GM18502 (cell line): ENCODE results near the gene TRAF5.
"Not testable (repeated sequence)": the region's sequence is repeated elsewhere in the genome, so short reads cannot be mapped to it uniquely, and the experiment has no call there.

Experiments
- ATAC-seq: cut with Tn5 transposase; IDR thresholded peaks from one replicate; pipeline ENCODE4 v1.9.1; 2021; ENCODE audit warnings: mild to moderate bottlenecking; ENCODE audit not compliant: unreplicated experiment, poor library complexity

TRAF5 gene

GRCh38 chr1:211343607-211344006 is 17.0 kb downstream of the TRAF5 start:
- ATAC-seq: no peak

- no peak for ATAC-seq
Observed at GRCh38 chr1:211344152-211344618, 17.6 kb downstream of the TRAF5 start.

GRCh38 chr1:211345719-211346118 is 19.1 kb downstream of the TRAF5 start:
- ATAC-seq: no peak

GRCh38 chr1:211347077-211347844 is 20.6 kb downstream of the TRAF5 start:
- no peak for ATAC-seq

GRCh38 chr1:211348547-211348946 is 21.9 kb downstream of the TRAF5 start:
- ATAC-seq: no peak

GRCh38 chr1:211349741-211350140 is 23.1 kb downstream of the TRAF5 start:
- ATAC-seq: no peak

- not testable (repeated sequence) for ATAC-seq
Observed at GRCh38 chr1:211352055-211352454, 25.4 kb downstream of the TRAF5 start.

GRCh38 chr1:211352465-211352864 is 25.8 kb downstream of the TRAF5 start:
- ATAC-seq: no peak

- ATAC-seq: peak; percentile 87
Observed at GRCh38 chr1:211352985-211353515, 26.4 kb downstream of the TRAF5 start.

GRCh38 chr1:211353562-211354212 is 27.1 kb downstream of the TRAF5 start:
- no peak for ATAC-seq

- no peak for ATAC-seq
Observed at GRCh38 chr1:211355873-211356272, 29.2 kb downstream of the TRAF5 start.

- ATAC-seq: no peak
Observed at GRCh38 chr1:211356723-211357407, 30.2 kb downstream of the TRAF5 start.

GRCh38 chr1:211358685-211359084 is 32.1 kb downstream of the TRAF5 start:
- no peak for ATAC-seq

- no peak for ATAC-seq
Observed at GRCh38 chr1:211359876-211360275, 33.2 kb downstream of the TRAF5 start.

- no peak for ATAC-seq
Observed at GRCh38 chr1:211361202-211361601, 34.6 kb downstream of the TRAF5 start.

- no peak for ATAC-seq
Observed at GRCh38 chr1:211369640-211370039, 43.0 kb downstream of the TRAF5 start.

- no peak for ATAC-seq
Observed at GRCh38 chr1:211370669-211371068, 44.0 kb downstream of the TRAF5 start.

GRCh38 chr1:211371406-211372105 is 44.9 kb downstream of the TRAF5 start:
- no peak for ATAC-seq

- no peak for ATAC-seq
Observed at GRCh38 chr1:211372463-211372862, 45.8 kb downstream of the TRAF5 start.

GRCh38 chr1:211375146-211375818 is 48.6 kb downstream of the TRAF5 start:
- no peak for ATAC-seq
